Stimulated activated CD4-positive, alpha-beta T cell treated with anti-CD3 and anti-CD28 coated beads, Interleukin-15, amount 100 ng/mL, for 1 hour (primary cell): ENCODE data around the gene TCEA3.

Source experiments
- DNase-seq, 2 donors: peaks; one replicate each; pipeline ENCODE4 v3.0.0-alpha.2; 2020; ENCODE audit warnings: low read depth in 1 of 2, low spot score in 1 of 2

Gene TCEA3

DNA sequence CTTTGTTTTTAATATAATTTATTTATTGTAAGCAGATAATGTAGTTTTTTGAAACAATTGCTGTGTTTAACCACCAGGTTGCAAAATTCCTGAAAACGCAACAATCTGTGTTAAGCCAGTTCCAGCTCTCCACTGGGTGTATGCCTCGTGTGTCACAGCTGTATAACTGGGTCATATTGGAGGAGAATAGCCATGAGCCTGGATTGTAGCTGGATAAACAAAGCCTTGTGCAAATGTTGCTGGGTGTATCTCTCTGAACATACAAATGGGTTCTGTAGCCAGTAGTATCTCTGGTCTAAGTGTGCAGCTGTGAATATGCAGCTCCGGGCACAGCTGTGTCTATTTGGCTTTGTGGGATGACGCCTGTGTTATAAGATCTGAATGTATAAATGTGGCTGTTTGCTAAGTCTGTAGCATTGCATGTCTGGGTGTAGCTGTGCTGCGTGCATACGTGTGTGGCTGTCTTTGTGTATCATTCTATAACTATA is 2.8 kb downstream of the TCEA3 start:
- DNase-seq: no peak

DNA sequence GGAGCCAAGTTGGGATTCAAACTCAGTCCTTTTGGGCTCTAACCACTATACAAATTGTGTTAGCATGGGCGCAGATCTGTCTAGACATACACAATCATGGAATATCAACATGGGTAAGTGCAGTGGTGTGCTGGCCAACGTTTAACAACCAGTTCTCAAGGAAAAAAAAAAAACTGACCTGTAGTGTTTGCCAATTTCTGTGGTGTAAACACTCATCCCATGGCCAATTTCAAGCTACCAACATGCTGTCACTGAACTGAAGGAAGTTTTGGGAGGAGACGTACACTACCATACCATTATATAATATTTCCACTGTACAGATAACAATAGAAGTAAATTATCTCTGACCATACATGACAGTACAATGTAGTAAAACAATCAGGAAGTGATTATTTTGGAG is 3.2 kb downstream of the TCEA3 start:
- no peak for DNase-seq

DNA sequence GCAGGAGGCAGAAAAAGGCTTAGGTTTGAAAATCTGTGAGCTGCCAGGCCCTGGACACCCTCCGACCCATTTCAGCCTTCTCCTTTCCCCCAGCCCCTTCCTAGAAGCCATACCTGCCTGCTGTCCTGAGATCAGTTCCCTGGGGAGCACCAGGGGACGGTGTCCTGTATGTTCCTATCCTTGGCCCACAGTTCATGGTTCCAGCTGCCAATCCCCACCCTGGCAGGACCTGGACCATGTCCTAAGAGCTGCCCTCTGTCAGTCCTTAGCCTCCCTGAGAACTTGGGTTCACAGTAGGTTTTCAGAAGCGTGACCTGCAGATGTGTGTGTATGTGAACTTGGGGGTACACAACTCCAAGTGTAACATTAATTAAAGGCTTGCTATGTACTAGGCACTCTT is 3.8 kb downstream of the TCEA3 start:
- DNase-seq: no peak

DNA sequence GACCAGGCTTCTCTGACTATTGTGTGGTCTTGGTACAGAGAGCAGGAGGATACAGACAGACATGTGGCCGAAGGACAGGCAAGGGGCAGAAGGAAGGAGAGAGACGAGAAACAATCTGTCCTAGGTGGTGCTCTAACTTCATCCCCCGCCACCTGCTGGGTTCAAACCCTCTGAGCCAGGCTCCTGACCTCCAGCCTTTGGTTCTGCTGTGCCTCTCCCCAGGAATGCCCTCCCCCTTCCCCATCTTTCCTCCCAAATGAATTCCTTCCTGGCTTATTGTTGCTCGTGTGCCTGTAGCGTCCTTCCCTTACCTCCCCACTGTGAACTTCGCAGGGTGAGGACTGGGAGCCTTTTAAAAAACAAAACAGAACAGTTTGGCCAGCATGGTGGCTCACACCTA is 5.4 kb downstream of the TCEA3 start:
- DNase-seq: no peak

DNA sequence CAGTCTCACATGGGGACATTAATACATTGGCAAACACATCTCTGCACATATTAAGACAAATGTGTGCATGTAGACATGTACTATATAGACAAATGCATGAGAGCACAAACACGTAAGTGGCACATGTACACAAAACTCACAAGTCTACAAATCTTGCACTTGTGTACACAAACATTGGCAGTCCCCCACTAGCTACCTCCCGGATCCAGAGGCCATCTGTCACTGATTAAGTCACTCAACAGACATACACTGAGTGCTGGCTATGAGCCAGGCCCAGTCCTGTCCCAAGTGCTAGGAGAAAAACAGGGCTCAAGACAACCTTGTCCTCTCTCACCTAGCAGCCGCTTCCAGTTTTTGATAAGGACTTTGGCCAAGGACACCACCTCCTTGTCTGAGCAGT is 7.0 kb downstream of the TCEA3 start:
- no peak for DNase-seq

DNA sequence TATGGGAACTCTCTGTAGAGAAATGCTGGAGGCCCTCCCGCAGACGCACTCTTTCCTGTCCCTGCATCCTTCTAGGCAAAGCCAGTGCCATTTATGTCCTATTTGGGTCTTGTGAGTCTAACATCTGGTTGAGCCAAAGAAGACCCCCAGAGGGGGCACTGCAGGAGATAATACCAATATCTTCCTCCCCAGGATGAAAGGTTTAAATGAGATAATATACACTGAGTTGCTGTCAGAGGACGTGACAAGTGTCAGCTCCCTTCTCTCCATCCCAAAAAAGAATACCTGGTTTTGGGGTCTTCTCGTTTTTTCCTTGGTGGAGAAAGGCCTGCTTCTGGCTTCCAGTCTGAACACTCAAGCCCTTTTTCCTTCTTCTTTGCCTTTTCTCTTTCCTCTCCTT is 7.6 kb downstream of the TCEA3 start:
- no peak for DNase-seq

DNA sequence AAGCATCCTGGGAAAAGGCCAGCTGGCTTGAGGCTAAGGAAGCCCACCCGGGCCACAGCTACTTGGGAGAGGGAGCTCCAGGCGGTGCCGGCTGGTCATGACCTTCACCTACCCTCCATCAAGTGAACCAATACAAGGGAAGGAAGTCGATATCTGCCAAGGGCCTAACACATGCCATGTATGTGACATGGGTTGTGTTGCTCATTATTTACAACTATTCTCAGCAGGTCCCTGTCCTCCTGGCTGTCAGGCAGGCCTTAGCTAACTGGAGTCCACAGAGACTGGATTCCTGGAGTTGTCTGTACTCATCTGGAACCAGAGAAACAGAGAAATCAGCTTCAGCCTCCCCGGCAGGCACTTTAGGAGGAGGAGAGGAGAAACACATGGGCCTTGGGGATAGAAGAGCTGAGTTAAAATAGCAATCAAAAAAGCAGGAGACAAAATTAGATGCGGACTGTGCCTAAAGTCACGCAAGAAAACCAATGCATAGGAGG is 15.7 kb downstream of the TCEA3 start:
- DNase-seq: no peak

DNA sequence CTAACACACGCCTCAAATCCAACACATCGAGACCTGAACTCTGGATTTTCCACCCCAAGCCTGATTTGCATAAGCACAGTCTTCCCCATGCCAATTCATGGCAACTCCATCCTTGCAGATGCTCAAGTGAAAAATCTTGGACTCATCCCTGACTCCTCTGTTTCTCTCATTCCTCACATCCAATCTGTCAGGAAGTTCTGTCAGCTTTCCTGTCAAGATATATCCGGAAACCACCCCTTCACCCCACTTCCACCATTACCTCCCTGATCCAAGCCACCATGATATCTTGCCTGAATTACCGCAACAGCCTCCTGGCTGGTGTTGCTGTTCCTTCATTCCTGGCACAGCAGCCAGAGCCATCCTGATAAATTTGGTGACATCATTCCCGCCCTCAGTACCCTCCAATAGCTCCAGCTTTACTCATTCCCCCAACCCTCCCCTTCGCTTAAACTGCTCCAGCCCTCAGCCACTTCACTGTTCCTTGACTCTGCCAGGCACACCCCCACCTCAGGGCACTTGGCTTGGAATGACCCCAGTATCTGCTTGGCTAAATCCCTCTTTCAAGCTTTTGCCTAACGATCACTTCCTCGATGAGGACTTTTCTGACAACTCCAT is 17.4 kb downstream of the TCEA3 start:
- DNase-seq: no peak

DNA sequence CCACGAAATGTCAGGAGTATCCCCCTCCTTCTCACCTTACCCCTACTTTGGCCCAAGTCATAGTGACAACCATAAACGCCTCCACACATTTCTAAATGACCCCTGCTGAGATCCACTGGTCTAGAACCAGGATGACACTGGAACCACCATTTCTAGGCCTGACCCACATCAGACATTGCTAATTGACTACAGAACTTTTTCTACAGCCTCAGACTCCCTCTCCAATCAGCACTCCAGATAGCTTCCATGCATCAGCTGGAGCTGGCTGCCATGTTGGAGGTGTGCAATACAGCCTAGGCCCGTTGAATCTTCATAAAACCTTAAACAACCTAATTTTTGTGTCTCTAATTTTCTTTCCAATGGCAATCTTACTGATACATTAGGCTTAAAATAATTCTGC is 18.6 kb downstream of the TCEA3 start:
- no peak for DNase-seq

DNA sequence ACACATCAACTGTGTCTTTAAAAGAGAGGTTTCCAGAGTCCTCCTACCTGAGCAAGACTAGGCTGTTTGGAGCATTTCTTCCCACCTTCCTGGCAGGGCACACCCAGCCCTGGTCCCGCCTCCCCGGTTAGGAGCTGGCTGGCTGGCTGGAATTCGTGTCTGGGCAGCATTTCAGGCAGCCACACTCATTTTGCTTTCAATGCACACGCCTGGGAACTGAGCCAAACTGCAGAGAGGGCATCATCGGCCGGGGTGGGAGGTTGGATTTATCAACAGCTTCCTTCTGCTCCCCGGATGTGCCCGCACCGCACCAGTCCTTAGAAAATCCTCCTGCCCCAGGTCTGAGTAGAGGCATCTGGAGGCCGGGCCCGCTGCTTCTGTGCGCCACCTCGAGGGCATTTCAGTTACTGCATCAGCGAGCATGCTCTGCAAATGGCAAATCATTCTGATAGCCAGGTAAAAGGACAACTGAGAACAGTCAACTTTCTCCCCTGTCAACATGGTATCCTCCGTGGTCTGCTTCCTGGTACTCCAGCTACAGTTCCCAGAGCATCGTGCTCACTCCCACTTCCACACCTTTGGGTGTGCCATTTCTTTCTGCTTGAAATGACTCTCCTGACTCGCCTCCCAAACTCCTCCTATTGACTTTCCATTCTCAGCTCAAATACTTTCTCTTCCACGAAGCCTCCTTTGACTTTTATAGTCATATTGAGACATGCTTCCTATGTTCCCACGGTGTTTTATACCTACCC is 20.6 kb downstream of the TCEA3 start:
- peak; percentile 62 to 77 for DNase-seq

DNA sequence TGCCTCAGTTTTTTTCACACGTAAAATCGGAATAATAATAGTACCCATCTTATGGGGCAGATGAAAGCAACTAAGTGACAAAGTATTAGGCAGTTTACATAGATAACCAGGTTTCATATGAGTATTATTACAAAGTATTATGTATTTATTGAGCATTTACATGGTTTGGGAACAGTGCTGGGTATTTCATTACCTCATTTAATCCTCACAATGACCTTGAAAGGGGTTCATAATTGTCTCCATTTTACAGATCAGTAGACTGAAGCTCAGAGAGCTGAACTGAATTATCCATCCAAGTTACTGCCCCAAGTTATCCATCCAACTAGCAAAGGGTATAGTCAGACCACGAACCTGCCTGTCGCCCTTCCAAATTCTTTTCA is 21.2 kb downstream of the TCEA3 start:
- DNase-seq: no peak

DNA sequence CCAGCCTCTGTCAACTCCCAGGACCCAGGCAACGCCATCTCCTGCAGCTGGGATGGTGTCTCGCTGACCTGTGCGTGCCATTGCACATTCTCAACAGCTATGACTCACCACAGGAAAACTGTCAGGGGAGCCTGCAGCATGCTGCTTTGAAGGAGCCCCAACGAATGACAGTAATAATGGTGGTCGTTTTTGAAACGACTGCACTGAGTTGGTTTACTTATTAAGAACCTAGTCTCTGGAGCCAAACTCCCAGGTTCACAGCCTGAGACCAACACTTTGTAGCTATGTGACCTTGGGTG is 21.6 kb downstream of the TCEA3 start:
- DNase-seq: no peak

DNA sequence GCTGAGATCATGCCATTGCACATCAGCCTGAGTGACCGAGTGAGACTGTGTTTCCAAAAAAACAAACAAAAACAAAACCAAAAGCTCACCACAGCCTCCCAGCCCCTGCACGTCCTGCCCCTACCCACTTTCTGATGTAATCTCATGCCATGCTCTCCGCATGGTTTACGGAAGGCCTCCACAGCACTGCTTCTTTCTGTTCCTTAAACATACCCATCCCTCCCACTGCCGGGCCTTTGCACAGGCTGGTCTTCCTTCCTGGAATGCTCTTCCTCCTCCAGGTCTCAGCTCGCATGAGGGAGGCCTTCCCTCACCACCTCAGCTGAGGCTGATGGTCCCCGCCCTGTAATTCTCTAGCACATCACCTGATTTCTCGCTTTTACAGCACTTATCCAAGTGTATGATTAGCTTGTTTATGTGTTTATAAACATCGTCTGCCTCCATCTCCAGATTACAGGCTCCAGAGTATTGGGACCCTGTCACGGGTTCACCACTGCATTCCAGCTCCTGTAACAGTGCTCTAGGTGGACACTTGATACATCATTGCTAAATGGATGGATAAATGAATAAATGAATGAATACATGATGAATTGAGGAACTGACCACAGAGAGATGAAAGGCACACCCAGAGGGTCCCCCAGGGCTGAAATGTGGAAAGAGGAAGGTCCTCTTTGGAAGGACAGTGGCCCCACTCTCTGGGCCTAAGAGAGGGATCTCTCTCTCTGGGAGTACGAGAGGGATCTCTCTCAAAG is 22.1 kb downstream of the TCEA3 start:
- DNase-seq: no peak

DNA sequence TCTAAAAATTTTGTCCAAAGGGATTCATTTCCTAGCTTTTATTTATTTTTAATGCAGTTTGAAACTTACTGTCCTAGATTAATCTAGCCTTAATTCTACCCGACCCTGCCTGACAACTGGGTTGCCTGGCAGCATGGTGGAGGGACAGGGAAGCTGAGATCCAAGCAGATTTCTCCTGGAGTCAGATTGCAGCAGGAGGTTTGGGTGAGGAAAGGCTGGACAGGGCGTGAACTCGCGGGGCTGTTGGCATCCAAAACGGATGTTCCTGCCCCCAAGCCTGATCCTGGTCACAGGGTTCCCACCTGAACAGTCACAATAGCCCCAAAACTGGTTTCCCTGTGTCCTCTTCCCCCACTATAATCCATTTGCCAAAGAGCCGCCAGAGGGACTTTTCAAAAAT is 23.2 kb downstream of the TCEA3 start:
- no peak for DNase-seq

DNA sequence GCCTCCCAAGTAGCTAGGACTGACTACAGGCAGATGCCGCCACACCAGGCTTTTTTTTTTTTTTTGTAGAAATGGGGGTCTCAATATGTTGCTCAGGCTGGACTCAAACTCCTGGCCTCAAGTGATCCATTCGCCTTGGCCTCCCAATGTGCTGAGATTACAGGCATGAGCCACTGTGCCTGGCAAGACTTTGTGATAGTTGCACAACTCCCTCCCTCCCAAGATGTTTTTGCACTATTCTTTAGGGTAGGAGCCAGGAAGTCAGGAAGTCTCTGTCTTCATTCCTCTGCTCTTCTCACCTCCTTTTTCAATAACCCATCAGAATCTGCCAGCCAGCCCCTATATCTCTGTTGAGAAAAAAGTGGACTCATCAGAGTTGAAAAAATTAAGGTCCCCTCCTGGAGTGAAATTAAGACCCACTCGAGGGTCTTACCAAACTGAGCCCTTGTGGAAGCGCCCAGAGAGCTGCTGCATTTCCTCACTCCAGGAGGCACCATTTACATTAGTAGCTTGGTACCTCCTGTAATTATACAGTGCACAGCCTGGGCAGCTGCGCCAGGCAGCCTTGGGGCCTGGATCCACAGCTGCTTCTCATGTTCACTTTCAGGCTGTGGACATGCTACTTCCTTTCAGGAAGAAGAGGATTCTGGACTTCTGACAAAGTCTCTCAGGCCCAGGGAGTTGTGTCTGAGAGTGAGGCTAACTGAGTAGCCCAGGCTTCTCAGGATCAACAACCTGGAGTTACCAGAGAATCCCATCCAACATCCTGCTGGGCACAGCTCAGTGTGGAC is 24.0 kb downstream of the TCEA3 start:
- no peak for DNase-seq

DNA sequence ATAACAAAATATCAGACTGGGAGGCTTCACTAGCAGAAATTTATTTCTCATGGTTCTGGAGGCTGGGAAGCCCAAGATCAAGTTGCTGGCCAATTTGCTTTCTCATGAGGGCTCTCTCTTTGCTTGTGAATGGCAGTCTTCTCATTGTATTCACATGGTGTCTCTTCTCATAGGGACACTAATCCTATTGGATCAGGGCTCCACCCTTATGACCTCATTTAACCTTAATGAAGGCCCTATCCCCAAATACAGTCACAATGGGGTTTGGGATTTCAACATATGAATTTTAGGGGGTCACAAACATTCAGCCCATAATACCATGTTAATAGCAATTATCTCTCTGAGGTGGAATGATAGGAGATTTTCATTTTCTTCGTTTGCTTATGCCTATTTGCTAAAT is 25.3 kb downstream of the TCEA3 start:
- DNase-seq: no peak

DNA sequence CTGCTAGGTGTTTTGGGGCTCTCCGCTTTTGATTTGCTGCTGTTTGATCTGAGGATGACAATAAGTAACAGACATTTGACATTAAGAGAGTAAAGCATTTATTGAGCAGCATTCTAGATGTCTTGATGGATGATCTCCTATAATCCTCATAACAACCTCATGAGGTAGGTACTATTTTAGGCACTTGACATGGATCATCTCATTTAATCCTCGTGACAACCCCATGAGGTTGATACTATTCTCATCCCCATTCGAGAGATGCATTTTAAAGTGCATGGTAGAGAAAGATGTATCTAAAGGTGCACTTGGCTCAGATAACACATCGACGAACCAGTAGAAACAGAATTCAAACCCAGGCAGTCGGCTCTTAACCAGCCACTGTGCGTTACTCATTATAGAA is 26.6 kb downstream of the TCEA3 start:
- DNase-seq: no peak

DNA sequence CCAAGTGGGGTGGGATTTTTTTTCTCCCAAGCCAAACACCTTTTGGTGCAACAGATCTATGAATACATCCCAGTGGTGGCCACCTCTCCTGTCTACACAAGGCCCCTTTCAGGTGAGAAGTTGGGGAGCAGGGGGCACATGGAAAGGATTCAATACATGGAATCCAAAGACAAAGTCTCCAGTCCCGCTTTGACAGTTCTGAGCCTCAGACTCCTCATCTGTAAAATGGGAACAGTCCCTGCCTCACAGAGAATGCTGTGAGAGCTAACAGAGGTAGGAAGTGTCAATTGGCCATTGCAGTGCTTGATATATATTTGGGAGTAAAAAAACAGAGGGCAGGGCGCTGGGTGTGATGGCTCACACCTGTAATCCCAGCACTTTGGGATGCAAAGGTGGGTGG is 28.2 kb downstream of the TCEA3 start:
- no peak for DNase-seq

DNA sequence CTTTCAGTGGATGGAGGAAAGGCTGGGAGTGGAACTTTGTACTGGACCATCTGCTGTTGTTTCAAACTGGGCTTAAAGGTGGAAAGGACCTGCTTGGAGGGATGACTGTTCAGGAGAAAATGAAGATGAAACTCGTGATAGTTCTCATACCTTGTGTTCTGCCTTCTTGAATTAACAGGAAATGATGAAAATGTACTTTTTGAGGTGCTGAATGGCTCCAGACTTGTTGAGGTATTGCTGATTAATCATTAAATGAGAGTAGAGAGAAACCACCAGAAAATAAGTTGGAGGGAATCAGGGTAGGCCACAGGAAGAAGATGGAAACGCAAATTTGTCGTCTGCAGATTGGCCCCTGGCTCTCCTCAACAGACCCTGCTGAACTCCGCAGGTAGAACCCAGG is 28.7 kb downstream of the TCEA3 start:
- DNase-seq: no peak

DNA sequence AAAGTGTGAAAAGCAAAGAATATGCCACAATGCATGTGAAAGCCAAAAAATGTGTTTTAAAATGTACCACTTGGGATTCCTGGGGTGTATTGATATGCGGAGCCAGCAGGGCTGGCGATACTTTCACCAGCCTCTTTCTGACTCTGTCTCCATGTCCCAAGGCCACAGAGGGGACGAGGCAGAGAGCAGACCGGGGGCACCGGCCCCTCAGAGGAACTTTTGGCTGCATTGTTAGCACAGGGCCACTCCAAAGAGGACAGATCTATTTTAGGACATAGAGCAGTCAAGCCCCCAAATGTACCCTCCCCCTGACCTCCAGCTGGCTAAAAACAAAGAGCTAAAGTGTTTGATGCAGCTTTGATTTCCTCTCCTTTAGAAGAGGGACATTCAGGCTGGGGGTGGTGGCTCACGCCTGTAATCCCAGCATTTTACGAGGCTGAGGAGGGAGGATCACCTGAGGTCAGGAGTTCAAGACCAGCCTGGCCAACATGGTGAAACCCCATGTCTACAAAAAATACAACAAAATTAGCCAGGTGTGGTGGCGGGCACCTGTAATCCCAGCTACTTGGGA is 29.3 kb downstream of the TCEA3 start:
- DNase-seq: no peak

DNA sequence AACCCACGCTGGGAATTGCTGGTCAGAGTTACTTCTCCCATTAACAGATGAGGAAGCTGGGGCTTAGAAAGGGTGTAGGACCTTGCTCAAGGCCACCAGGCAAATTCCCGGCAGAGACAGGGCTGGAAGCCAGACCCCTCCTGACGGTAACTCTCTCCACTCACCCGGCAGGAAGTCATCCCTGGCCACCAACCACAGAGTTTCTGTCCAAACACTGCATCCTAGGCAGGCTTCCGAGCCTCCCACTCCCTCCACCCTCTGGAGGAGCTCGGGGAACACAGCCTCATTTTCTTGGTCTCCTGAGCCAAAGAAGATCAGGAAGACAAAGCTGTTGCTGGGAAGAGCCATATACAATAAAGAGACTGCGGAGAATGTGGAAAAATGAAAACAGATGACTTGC is 29.9 kb downstream of the TCEA3 start:
- DNase-seq: no peak
